HL-60 (cell line): ENCODE data around the gene LCN6.
"Not testable (repeated sequence)": the region's sequence is repeated elsewhere in the genome, so short reads cannot be mapped to it uniquely, and the experiment has no call there.

Source experiments
- DNase-seq, 2 experiments: peaks; one replicate each; pipeline ENCODE4 v3.0.0-alpha.2; 2010 to 2020; ENCODE audit warnings: low read depth in 1 of 2, low spot score in 1 of 2
- H3K27ac ChIP-seq: fragments of 250-450 bp; sonication (Bioruptor Pico); replicated peaks from 2 replicates; pipeline ENCODE4 v1.5.1; 2020; ENCODE audit warnings: mild to moderate bottlenecking, moderate library complexity
- H3K27me3 ChIP-seq: fragments of 250-450 bp; sonication (Bioruptor Pico); 2 replicates; pipeline ENCODE4 v1.5.1; 2021; ENCODE audit warnings: mild to moderate bottlenecking, moderate library complexity; ENCODE audit not compliant: insufficient read depth, poor library complexity, severe bottlenecking
- H3K4me3 ChIP-seq: replicated peaks from 2 replicates; pipeline ENCODE4 v1.5.1; 2011; ENCODE audit warnings: mild to moderate bottlenecking, control low read depth, low read length; ENCODE audit not compliant: insufficient read depth
- CTCF ChIP-seq: IDR thresholded peaks from one replicate; pipeline ENCODE4 v1.5.1; 2011; ENCODE audit warnings: low read length, control low read depth, inconsistent platforms; ENCODE audit not compliant: insufficient read depth
- GABPA ChIP-seq: IDR thresholded peaks from 2 replicates; pipeline ENCODE4 v1.6.1; 2012; ENCODE audit warnings: low read depth
- POLR2AphosphoS5 ChIP-seq: IDR thresholded peaks from 2 replicates; pipeline ENCODE4 v1.6.1; 2012; ENCODE audit warnings: low read depth
- REST ChIP-seq: IDR thresholded peaks from 2 replicates; pipeline ENCODE4 v1.6.1; 2012; ENCODE audit warnings: low read depth; ENCODE audit not compliant: insufficient replicate concordance
- SPI1 ChIP-seq: IDR thresholded peaks from 2 replicates; pipeline ENCODE4 v1.6.1; 2012; ENCODE audit warnings: low read depth, mild to moderate bottlenecking, borderline replicate concordance

The LCN6 gene

GRCh38 chr9:136771907-136772415 is 23.6 kb upstream of the LCN6 start:
- H3K4me3 ChIP-seq: no peak overlapping the region
- H3K27me3 ChIP-seq: no peaks in the 10 kb centered on the region
- H3K27ac ChIP-seq: no peak overlapping the region
- no peak for DNase-seq
- TF ChIP-seq SPI1 (no peak), CTCF (no peak), GABPA (no peak), REST (no peak), POLR2AphosphoS5 (no peak)

GRCh38 chr9:136769710-136770191 is 21.4 kb upstream of the LCN6 start:
- Histone ChIP-seq H3K27me3 (no peaks in the 10 kb centered on the region), H3K4me3 (no peak overlapping the region), H3K27ac (no peak overlapping the region)
- DNase-seq: peak in 1 of 2 experiments; percentile 42
- TF ChIP-seq REST (no peak), CTCF (peak; percentile 30), GABPA (no peak)

- peak in 1 of 2 experiments; percentile 51 for DNase-seq
- not testable (repeated sequence) for H3K27me3 ChIP-seq, H3K27ac ChIP-seq, H3K4me3 ChIP-seq
These were observed 18.2 kb upstream of the LCN6 start for GRCh38 chr9:136766410-136767120.

GRCh38 chr9:136765745-136766409 is 17.6 kb upstream of the LCN6 start:
- not testable (repeated sequence) for DNase-seq, H3K27ac ChIP-seq, H3K27me3 ChIP-seq, H3K4me3 ChIP-seq
